Left colon (tissue), 2 donors: ENCODE measurements around the gene ABCA1. TPM values are rescaled to one million over a fixed set of nuclear protein-coding genes. Genes with fewer than 3 reads are reported as not detected.
"Not testable (repeated sequence)": the region's sequence is repeated elsewhere in the genome, so short reads cannot be mapped to it uniquely, and the experiment has no call there.

Source experiments
- ATAC-seq: fragments of 200-7000 bp; cut with Tn5 transposase; one replicate; pipeline ENCODE4 v1.9.1; 2020; ENCODE audit warnings: mild to moderate bottlenecking, moderate library complexity
- DNase-seq, 2 donors: peaks; one replicate each; pipeline ENCODE4 v3.0.0-alpha.2; 2020
- intact Hi-C, 2 donors: fragments of 100-400 bp; cut with DNase I in 1 of 2; cut with micrococcal nuclease in 1 of 2; formaldehyde crosslinking; loops; one replicate each; pipeline versions ENCODE4 v1.11.2 to v1.14.0; 2022; cut with DNase I, micrococcal nuclease
- long read RNA-seq: library from polyadenylated mRNA; unstranded; transcript quantifications from one replicate; pipeline ENCODE4 v2.0.0, GENCODE V29; 2021
- total RNA-seq, 2 donors: library from RNA; stranded (reverse); fragmentation: NEBNext Ultra II Directional; extraction: Animal tissue kit (Norgen Biotek cat#: 25700); gene quantifications; one replicate each; pipeline ENCODE4 v1.2.1, GENCODE V29; 2021
- donor health status: DM: no; HTN: no; CAD: no.
- donor health status: DM: yes; HTN: yes; CAD: no.

Gene ABCA1, protein sequence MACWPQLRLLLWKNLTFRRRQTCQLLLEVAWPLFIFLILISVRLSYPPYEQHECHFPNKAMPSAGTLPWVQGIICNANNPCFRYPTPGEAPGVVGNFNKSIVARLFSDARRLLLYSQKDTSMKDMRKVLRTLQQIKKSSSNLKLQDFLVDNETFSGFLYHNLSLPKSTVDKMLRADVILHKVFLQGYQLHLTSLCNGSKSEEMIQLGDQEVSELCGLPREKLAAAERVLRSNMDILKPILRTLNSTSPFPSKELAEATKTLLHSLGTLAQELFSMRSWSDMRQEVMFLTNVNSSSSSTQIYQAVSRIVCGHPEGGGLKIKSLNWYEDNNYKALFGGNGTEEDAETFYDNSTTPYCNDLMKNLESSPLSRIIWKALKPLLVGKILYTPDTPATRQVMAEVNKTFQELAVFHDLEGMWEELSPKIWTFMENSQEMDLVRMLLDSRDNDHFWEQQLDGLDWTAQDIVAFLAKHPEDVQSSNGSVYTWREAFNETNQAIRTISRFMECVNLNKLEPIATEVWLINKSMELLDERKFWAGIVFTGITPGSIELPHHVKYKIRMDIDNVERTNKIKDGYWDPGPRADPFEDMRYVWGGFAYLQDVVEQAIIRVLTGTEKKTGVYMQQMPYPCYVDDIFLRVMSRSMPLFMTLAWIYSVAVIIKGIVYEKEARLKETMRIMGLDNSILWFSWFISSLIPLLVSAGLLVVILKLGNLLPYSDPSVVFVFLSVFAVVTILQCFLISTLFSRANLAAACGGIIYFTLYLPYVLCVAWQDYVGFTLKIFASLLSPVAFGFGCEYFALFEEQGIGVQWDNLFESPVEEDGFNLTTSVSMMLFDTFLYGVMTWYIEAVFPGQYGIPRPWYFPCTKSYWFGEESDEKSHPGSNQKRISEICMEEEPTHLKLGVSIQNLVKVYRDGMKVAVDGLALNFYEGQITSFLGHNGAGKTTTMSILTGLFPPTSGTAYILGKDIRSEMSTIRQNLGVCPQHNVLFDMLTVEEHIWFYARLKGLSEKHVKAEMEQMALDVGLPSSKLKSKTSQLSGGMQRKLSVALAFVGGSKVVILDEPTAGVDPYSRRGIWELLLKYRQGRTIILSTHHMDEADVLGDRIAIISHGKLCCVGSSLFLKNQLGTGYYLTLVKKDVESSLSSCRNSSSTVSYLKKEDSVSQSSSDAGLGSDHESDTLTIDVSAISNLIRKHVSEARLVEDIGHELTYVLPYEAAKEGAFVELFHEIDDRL (N-terminal part only)
- 10 to 100 TPM; 11.8 to 44.5 TPM for total RNA-seq
- long read RNA-seq, partial matches to known transcripts: 1 of 2 reads
- long read RNA-seq, other reads (novel, unspliced or antisense): 1 of 2 reads

DNA sequence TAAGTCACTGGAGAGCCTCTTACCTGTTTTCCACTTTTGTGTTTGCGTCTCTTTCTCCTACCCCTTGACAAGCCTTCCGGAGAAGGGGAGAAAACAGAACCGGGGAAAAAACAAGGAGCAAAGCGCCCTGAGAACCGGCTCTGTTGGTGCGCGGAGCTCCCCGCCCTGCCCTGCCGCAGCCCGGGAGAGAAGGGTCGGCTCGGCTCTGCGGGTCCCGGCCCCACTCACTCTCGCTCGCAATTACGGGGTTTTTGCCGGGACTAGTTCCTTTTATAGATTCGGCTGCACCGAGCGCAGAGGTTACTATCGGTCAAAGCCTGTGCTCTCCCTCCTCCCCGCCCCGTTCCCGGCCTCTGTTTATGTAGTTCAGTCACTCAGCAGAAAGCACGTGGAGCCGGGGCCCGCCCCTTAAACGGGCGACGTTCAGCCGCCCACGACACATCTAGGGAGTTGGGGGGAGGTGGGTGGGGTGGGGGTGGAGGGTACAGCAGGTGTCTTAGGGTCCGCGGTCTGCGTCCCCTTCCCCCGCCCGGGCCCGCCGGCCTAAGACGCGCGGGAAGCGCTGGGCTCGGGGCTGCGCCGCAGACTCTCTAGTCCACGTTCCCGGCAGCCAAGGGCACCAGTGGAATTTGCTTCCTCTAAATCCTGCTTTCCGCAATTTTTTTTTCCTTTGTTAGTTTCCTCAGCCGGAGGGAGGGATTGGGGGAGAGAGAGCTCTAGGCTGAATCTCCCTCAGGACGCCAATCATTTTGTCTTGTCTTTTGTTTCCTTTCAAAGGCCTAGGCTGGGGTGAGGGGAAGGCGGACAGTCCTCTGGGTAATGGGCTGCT is at the start of gene ABCA1:
ABCA1 (minus strand) TSS at position 244 of the 829 bp plus-strand sequence. CDS start 24,476 bp downstream, outside the sequence.
- ATAC-seq: peak; percentile 79
- intact Hi-C loops: loop anchor here (2.0 to 10.0 kb wide), 3 partner anchors 67 to 229 kb away; no protein-coding TSS in a partner anchor
- peak; percentile 95 to 96 for DNase-seq

DNA sequence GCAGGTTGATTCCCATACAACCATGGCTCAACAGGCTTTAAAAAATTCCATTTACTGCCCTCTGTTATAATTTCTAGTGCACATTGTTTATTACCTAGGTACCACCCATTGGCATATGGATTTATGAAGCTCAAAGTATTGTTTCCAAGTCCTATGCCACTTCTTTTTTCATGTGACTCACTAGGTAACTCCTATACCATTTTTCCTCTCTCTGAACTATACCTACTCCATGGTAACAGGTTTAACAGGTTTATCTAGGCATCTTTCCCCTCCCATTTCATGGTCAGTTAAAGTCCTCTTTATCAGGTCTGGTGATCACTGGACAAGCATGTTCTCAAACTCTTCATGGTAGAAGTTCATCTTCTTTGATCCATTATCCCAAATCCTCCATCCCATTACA is 49.6 kb upstream of the ABCA1 start:
- DNase-seq (no peak), ATAC-seq (peak; percentile 97)
- intact Hi-C loops: no loop called here

DNA sequence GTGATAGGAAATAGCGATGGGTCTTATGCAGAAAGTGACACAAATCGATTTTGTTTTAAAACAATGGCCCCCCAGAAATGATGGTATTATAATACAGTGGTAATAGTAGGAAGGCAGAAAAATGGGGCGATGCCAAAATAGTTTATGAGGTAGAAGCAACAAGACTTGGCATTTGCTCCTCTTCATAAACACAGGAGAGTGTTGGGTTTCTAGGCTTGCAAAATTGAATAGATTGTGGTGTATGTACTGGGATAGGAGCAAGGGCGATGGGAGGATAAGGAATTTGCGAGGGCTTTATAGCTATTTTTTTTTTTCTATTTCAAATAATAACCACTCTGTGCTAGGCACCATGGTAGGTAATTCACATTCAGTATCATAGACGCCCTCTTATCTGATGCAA is 49.2 kb upstream of the ABCA1 start:
- DNase-seq: no peak
- intact Hi-C loops: no loop called here
- no peak for ATAC-seq

DNA sequence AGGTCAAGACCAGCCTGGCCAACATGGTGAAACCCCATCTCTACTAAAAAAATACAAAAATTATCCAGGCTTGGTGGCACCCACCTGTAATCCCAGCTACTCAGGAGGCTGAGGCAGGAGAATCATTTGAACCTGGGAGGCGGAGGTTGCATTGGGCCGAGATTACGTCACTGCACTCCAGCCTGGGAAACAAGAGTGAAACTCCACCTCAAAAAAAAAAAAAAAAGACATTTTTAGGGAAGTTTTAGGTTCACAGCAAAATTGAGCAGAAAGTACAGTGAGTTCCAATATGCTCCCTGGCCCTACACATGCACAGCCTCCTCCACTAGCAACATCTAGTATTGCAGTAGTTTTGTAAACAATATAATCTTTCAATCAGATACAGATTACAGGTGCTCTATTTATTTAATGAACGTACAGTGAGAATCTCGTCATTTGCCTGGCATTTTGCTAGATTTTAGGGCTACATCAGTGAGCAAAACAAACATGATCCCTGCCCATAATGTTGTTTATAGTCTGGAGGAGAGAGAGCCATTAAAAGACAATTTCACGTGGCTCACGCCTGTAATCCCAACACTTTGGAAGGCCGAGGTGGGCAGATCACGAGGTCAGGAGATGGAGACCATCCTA is 48.1 kb upstream of the ABCA1 start:
- ATAC-seq: peak; percentile 4
- DNase-seq, intact Hi-C loops: not testable (repeated sequence)

DNA sequence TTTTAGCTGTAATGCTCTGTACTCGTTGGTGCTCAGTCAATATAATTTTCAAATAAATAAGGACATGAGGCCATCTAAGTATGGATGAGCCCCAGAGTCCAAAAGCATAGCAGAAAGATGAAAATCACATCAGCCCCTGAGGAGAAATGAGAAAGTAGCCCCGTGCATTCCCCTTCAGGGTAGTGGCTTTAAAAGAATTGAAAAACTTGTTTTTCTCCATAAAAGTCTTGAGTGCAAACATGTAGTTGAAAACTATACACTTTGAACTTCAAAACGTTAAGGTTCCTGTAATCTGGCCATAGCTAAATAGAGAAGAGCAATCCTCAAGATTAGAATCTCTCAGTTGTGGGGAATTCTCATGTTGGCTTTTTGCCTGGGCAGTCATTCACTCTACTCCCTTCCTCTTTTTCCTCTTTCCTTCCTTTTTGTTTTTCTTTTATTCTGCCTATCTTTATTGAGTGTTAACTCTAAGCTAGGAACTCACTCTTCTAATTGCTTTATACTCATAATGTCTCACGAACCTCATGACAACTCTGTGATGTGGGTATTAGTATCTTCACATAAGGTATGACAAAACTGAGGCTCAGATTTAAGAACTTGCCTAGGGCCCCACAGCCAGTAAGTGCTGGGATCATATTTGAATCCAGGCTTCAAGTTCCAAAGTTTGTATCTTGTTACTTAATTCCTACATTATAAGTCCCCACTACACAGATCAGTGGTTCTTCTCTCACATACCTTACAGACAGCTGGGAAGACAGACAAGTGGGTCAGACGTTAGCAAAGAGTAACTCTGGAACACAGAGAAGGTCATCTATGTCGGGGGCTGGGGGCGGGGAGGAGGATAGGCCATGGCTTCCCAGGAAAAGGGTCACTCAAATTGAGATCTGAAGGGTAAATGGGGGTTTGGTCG is 46.4 kb upstream of the ABCA1 start:
- intact Hi-C loops: no loop called here
- no peak for ATAC-seq
- DNase-seq: no peak

DNA sequence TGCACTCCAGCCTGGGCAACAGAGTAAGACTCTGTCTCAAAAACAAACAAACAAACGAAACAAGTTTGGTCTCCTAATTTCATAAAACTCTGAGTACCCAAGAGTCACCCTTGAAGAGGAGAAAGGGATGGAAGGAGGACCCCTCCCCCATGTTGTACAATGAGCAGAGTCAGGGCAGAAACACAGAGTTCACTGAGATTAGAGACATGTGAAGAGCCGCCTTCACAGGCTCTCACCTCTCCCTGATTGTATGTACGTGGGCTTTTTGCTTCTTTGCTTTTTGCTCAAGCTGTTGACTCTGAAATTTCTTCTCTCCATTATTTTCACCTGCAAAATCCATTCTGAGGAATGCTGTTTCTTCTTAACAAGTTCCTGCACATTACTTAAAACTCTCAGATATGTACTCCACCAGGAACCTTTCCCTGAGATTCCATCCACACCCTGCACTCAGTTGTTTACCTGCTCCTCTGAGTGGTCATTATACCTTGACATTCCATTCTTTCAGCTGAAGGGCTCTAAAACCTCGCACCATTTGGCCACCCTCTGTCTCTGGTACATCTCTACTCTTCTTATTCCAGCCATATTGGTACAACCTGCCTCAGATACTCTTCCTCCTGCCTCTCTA is 44.4 kb upstream of the ABCA1 start:
- DNase-seq: no peak
- ATAC-seq: no peak
- intact Hi-C loops: no loop called here

DNA sequence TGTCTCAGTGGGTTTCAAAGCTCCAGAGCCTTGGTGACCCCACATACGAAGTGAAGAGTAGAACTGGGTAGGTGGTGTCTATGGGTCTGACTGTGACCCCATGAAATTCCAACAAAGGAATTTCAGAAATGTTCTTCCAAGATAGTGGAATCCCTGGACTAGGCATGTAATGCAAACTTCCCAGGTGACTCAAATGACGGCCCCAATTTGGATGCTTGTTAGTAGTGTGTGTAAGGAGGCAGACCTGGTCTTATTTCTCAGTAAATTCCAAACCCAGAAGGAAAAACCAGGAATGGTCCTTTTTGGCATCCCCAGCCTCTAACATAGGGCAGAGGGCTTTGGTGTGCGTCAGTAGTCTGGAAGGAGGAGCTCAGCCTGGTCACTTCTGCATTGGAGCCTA is 43.6 kb upstream of the ABCA1 start:
- ATAC-seq (no peak), DNase-seq (no peak)
- intact Hi-C loops: no loop called here

DNA sequence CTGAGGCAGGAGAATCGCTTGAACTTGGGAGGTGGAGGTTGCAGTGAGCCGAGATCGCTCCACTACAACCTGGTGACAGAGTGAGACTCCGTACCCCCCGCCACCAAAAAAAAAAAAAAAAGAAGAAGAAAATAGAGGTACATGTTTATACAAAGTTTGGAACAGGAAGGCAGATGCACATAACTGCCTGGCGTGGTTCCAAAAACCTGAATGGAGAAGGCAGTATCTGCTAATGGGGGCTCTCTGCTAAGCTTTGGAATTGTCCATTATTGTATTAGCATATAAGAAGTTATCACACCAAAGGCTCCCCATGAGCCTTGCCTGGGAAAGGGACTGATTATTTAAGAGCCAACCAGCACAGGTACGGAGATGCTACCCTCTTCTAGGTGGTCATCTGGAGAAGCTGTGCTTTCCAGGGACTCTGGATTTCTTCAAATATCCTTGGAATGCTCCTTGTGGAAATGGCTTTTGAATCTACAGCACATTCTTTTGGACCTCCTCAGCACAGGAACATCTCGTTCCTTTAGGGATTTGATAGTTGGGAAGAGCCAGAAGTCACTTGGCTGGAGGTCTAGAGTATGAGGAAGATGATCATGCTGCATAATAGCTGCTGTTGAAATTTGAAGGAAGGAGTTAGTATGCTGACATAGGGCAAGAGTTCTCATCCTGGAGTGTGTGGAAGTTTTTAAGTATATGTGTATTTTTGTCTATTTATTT is 42.5 kb upstream of the ABCA1 start:
- DNase-seq: no peak
- no peak for ATAC-seq
- intact Hi-C loops: no loop called here

DNA sequence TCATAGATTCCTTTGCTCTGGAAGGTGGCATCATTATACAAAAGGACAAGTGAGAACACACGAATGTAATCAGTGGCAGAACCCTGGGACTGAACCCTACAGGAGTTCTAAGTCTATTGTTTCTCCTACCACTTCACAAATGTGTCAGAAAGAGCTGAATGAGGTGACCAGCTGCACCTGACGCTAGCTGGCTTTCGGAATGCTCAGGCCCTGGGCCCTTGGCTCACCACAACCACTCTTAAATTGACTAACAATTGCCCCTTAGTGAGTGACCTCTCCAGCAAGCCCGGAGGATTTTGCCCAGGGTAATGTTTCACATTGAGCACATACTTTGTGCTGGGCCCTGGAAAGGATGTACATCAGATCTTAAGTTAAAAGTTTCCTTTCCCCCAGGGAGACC is 41.2 kb upstream of the ABCA1 start:
- no peak for ATAC-seq
- intact Hi-C loops: no loop called here
- no peak for DNase-seq

DNA sequence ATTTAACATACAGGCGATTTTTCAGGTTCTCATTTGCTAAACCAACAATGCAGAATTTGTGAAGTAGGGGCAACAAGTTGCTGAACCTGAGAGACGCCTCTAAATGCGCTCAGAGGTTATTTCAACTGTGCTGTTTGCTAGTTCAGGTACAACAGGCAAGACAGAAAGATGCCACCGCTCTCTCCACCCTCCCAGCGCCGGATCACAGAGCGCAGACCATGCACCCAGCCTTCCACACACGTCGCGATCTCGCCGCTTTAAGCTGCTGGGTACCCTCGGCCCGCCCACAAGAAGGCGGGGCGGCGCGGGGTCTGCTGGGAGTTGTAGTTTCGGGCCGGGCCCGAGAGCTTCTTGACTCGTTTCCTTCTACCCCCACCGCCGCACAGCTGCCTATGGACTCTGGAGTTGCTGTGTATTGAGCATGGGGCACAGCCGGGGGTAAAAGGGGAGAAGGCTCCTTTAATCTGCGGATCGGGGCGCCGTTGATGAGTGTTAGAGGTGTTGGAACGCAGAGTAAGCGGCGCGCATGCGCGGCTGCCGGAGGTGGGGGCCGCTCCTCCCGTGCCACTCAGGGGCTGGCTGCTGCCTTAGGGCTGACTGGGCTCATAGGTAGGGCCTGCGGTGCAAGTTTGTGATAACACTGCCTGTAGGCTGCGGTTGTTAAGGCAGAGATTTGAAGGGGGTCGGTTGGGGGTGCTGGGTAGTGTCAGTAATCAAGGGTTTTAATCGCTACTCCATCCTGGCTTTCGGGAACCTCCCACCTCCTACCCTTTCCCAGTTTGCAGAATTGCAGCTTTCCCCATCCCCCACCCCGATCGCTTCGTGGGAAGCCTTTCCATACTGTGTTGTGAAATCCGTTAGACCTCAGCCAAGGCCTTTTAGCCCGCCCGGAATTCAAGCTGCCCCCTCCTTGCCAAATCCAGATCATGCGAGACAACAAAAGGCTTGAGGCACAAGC is 40.3 kb upstream of the ABCA1 start:
- intact Hi-C loops: no loop called here
- DNase-seq: peak; percentile 81 to 93
- peak; percentile 99 for ATAC-seq

DNA sequence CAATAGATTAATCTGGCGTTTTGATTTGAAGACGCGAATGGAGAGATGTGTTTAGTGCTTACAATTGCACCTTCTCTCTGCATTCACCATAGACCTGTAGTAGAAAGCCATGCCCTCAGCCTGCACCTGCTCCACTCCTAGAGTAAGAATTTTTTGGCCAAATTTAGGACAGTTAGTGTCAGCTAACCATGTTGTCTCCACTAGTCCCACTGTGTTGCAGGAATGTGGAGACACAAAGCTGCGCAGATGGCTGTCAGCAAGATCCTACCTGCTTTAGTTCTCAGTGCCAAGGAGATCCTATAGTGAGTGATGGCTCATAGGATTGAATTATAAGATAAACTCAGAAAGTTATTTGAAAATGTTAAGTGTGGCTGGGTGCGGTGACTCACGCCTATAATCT is 35.1 kb upstream of the ABCA1 start:
- ATAC-seq: no peak
- DNase-seq: no peak
- intact Hi-C loops: no loop called here

DNA sequence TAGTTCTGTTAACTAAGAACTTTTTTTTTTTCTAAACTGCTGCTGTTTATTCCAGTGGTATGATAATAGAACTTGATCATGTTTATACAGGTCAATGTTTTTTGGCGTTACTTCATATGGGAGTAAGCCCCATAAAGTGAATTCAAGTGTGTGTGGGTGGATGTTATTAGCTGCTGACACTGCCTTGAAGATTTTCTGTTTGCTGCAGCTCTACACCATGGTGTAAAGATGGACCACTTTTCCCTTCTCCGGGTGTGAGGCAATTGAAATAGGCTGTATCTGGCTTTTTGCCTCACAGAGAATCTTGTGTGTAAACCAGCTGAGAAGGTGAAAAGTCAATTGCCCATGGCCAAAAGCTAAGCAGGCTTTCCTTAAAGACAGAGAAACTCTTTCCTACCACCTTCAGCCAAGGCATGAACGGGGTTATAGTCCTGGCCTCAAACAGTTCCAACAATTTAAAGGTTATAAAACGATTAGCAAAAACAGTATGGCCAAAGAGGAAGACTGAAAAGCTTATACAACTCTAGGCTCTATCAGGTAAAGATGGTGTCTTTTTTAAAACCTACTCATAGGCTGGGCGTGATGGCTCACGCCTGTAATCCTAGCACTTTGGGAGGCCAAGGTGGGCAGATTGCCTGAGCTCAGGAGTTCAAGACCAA is 33.9 kb upstream of the ABCA1 start:
- DNase-seq (no peak), ATAC-seq (peak; percentile 81)
- intact Hi-C loops: no loop called here

DNA sequence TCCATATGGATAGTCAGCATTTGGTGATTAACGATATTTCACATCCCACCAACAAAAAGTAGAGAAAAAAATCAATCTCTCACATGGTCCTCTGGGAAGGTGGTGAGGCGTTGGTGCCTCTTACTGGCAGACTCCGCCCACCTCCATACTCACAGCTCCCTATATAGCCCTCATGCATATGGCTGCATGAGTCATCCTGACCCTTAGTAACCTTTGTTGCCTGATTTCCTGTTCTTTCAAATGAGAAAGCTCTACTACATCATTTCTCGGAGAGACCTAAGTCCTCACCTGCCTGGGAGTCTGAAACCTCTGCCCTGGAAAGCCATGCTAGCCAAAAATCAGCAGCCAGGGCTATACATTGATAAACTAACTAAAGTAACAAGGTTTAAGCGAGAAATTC is 33.3 kb upstream of the ABCA1 start:
- intact Hi-C loops: no loop called here
- ATAC-seq (peak; percentile 95), DNase-seq (peak; percentile 57 to 69)

DNA sequence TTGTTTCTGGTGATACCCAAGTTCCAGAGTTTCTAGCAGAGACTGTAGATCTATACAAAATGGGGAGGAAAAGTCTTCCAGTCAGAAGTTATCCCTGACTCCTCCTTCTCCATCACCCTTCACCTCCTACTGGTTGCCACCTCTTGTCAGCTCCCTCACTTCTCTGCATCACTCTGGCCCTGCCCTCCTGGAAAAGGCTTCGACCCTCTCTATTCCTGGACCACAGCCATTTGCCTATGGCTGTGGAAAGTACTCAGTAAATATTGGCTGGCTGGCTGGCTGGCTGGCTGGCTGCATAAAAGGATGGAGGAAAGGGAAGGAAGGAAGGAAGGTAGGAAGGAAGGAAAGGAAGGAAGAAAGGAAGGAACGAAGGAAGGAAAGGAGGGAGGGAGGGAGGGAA is 32.7 kb upstream of the ABCA1 start:
- ATAC-seq: no peak
- intact Hi-C loops: no loop called here
- no peak for DNase-seq
